ENCODE data around the gene ARHGAP25. TPM values are rescaled to one million over a fixed set of nuclear protein-coding genes. Genes with fewer than 3 reads are reported as not detected.

Gene ARHGAP25
- polyA plus RNA-seq, 3 donors, result 20.8 to 56.8 (median 36.3) TPM

DNA sequence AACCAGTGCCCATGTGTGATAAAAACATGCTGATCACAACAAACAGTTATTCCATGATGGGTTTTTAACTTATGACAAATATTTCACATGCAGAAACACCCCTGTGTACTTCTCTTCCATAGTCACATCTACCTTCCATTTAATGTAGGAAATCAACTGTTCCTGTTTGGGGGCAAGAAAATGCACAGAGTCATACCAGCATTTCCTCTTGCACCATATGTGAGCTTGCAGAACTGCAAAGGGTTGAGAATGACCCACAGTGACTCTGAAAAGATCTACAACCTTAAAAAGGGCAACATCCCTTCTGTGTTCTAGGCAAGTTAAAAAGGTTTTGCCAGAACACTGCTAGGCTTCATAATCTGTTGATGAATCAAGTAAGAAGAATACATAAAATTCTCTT lies 126.7 kb downstream of the ARHGAP25 start:
- Histone ChIP-seq H4K20me1 (ENCODE audit: insufficient read depth, low read length) (no peaks in the 10 kb centered on the region), H3K4me3 (replicated peaks in 1 of 3; ENCODE audit: low read depth in 2 of 3, low read length in 3 of 3) (no peak overlapping the region), H3K79me2 (ENCODE audit: insufficient read depth, low read length) (no peaks in the 10 kb centered on the region), H3K9ac (ENCODE audit: insufficient read depth, low read length, poor library complexity, severe bottlenecking) (no peak overlapping the region), H3K27ac (ENCODE audit: low read depth in 1 of 2, low read length in 2 of 2) (peak overlapping the region; percentile 62 to 67), H3K4me2 (replicated peaks; ENCODE audit: extremely low read depth, low read length, poor library complexity, severe bottlenecking) (peak overlapping the region; percentile 2), H3K36me3 (replicated peaks in 1 of 2; ENCODE audit: control insufficient read depth in 1 of 2, insufficient read depth in 2 of 2, low read length in 2 of 2) (no peaks in the 10 kb centered on the region), H2AFZ (ENCODE audit: insufficient read depth, low read depth, low read length, poor library complexity, severe bottlenecking) (no peak overlapping the region), H3K27me3 (ENCODE audit: control insufficient read depth in 2 of 2, insufficient read depth in 2 of 2, low read length in 2 of 2) (no peaks in the 10 kb centered on the region), H3K9me3 (replicated peaks in 1 of 2; ENCODE audit: control insufficient read depth in 1 of 2, insufficient read depth in 1 of 2, low read length in 2 of 2) (no peaks in the 10 kb centered on the region), H3K4me1 (ENCODE audit: control insufficient read depth in 1 of 2, insufficient read depth in 2 of 2, low read length in 2 of 2) (peaks cover 54 to 59% of the 10 kb centered on the region in 2 donors)
- H3K36me3 Mint-ChIP-seq, result peaks cover 0 to 2% of the 10 kb centered on the region in 2 donors
- DNase-seq, result peak; percentile 66 to 85 (median 72)
- intact Hi-C loops (cut with micrococcal nuclease), result no loop called here
- H3K4me3 Mint-ChIP-seq, result no peak overlapping the region
- H3K27me3 Mint-ChIP-seq (ENCODE audit: low read depth in 3 of 3), result no peaks in the 10 kb centered on the region
- TF ChIP-seq, protein P1, sequence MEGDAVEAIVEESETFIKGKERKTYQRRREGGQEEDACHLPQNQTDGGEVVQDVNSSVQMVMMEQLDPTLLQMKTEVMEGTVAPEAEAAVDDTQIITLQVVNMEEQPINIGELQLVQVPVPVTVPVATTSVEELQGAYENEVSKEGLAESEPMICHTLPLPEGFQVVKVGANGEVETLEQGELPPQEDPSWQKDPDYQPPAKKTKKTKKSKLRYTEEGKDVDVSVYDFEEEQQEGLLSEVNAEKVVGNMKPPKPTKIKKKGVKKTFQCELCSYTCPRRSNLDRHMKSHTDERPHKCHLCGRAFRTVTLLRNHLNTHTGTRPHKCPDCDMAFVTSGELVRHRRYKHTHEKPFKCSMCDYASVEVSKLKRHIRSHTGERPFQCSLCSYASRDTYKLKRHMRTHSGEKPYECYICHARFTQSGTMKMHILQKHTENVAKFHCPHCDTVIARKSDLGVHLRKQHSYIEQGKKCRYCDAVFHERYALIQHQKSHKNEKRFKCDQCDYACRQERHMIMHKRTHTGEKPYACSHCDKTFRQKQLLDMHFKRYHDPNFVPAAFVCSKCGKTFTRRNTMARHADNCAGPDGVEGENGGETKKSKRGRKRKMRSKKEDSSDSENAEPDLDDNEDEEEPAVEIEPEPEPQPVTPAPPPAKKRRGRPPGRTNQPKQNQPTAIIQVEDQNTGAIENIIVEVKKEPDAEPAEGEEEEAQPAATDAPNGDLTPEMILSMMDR (IDR thresholded peaks at IDR 0.05), result no peak
- H3K27ac Mint-ChIP-seq, result peak overlapping the region; percentile 50 to 93 (median 88)
- H3K4me1 Mint-ChIP-seq, result peaks cover 57% of the 10 kb centered on the region
- H3K9me3 Mint-ChIP-seq, result peaks cover 0 to 2% (median 0%) of the 10 kb centered on the region in 7 donors

DNA sequence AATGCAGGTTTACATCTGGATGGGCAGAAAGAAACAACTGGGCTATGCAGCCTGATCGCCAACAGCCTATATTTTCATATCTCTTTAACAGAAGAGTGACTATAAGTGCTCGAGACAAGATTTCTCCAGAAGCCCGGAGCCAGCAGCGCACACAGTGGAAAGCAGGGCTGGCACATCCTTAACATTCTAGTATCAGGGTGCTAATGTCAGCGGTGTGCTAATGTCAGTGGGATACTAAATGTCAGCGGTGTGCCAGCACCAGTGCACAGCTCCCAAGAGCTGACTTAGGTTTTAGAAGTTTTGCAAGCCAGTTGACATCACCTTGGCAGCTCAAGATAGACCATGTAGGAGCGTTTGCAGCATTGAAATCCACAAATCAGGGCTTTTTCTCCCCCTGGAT lies 128.3 kb downstream of the ARHGAP25 start:
- intact Hi-C loops (cut with micrococcal nuclease), result no loop called here
- no peaks in the 10 kb centered on the region for H3K36me3 ChIP-seq (replicated peaks in 1 of 2; ENCODE audit: control insufficient read depth in 1 of 2, insufficient read depth in 2 of 2, low read length in 2 of 2)
- peaks cover 0 to 2% of the 10 kb centered on the region in 2 donors for H3K36me3 Mint-ChIP-seq
- no peak overlapping the region for H3K9ac ChIP-seq (ENCODE audit: insufficient read depth, low read length, poor library complexity, severe bottlenecking)
- H4K20me1 ChIP-seq (ENCODE audit: insufficient read depth, low read length), result no peaks in the 10 kb centered on the region
- H3K9me3 ChIP-seq (replicated peaks in 1 of 2; ENCODE audit: control insufficient read depth in 1 of 2, insufficient read depth in 1 of 2, low read length in 2 of 2), result no peaks in the 10 kb centered on the region
- 96% methylated on average over 6 of the region's 7 CpGs for WGBS (ENCODE audit: insufficient coverage)
- H3K27ac ChIP-seq (ENCODE audit: low read depth in 1 of 2, low read length in 2 of 2), result no peak overlapping the region
- no peaks in the 10 kb centered on the region for H3K27me3 Mint-ChIP-seq (ENCODE audit: low read depth in 3 of 3)
- peaks cover 0 to 2% (median 0%) of the 10 kb centered on the region in 7 donors for H3K9me3 Mint-ChIP-seq
- H3K27me3 ChIP-seq (ENCODE audit: control insufficient read depth in 2 of 2, insufficient read depth in 2 of 2, low read length in 2 of 2), result no peaks in the 10 kb centered on the region
- no peak overlapping the region for H3K4me2 ChIP-seq (replicated peaks; ENCODE audit: extremely low read depth, low read length, poor library complexity, severe bottlenecking)
- no peak overlapping the region for H2AFZ ChIP-seq (ENCODE audit: insufficient read depth, low read depth, low read length, poor library complexity, severe bottlenecking)
- no peak overlapping the region for H3K4me3 Mint-ChIP-seq
- peaks cover 46% of the 10 kb centered on the region for H3K4me1 Mint-ChIP-seq
- H3K4me1 ChIP-seq (ENCODE audit: control insufficient read depth in 1 of 2, insufficient read depth in 2 of 2, low read length in 2 of 2), result peaks cover 43 to 49% of the 10 kb centered on the region in 2 donors
- H3K27ac Mint-ChIP-seq, result no peak overlapping the region
- no peak for DNase-seq
- H3K79me2 ChIP-seq (ENCODE audit: insufficient read depth, low read length), result no peaks in the 10 kb centered on the region
- no peak overlapping the region for H3K4me3 ChIP-seq (replicated peaks in 1 of 3; ENCODE audit: low read depth in 2 of 3, low read length in 3 of 3)
- TF ChIP-seq, protein P1 (IDR thresholded peaks at IDR 0.05), result no peak

All from CD14-positive monocyte (primary cell).